NCI-H146 treated with DMSO at 0.1 percent for 48 hours (cell line): ENCODE results near the gene GALNT17.
"Not testable (repeated sequence)": the region's sequence is repeated elsewhere in the genome, so short reads cannot be mapped to it uniquely, and the experiment has no call there.

Source experiments
- DNase-seq: peaks from one replicate; lab custom pipeline; 2025; ENCODE audit not compliant: unreplicated experiment; lab: John Stamatoyannopoulos, UW

Gene GALNT17

DNA sequence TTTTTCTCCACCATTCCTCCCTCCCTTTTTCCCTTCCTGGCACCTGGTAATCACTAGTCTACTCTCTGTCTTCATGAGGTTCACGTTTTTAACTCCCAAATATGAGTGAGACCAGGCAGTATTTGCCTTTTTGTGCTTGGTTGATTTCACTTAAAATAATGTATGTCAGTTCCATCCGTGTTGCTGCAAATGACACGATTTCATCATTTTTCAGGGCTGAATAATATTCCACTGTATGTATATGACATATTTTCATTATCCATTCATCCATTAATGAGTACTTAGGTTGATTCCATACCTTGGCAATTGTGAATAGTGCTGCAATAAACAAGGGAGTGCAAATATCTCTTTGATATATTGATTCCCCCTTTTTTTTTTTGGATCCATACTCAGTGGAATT lies 25.8 kb downstream of the GALNT17 start:
- DNase-seq: no peak

DNA sequence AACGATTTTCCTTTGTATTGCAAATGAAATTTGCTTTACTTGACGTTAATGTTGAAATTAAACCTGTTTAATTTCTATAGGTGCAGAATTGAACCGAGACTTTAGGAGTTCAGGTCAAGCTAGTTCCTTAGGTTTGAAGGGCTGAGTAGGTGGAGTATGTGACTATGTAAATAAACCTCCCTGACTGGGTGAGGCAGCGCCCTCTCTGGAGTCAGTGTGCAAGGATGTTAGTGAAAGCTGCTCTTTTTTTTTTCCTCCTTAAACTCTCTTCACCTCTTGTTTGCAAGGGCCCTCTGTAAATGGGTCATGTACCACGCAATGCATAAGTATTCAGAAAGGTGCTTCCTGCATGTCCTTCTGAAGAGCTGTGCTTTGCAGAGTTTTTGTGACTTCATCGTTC lies 33.8 kb downstream of the GALNT17 start:
- no peak for DNase-seq

DNA sequence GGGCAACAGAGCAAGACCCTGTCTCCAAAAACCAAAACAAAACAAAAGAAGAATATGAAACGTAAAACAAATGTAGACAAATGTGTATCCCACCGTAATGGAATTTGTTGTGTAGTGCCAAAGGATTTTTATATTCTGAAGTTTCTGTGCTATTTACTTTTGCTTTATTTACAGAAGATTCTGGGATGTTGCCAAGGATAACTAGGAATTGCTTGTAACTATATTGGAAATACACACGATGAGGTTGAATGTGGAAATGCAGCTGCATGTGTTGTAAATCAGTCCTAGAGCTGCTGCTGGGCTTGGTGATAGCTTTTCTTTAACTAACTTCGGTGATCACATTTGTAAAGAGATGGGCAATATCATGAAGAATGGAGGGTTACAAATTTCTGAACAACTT lies 39.5 kb downstream of the GALNT17 start:
- DNase-seq: no peak

DNA sequence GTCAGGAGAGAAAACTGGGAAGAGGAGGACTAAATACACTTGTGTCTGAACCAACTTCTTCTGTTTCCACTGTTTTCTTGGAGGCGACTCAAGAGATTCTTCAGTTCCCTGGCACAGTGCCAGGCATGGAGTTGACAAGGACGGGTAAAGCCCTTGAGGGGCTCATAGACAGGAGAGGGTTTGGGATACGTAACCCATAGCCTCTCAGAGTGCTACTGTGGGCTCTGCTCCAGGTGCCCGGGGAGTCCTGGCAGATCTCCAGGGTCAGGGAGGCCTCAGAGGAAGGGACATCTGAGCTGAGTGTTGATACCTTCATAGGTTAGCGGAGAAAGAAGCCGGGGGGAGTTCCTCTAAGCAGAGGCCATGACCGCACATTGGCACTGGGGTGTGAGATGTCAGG lies 42.0 kb downstream of the GALNT17 start:
- DNase-seq: no peak

DNA sequence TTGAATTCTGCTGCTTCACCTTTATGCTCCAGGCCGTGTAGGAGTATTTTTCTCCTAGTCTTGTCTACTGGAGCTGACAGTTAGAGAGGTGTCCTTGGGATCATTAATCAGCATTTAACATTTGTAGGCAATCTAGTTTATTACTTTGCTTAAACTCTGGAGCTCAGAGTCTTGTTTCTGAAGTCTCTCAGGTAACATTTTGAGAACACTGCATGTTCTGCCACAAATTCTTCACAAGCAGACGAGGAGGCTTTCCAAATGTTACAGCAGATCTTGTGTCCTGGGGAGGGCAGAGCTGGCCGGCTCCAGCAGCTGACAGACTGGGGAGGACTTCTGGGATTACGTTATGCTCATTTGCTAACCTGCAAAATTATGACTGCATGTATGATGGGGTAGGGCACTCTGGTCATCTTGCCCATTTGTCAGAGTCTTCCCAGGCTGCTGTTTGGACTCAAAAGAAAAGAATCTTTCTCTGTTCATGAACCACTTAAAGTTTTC lies 50.5 kb downstream of the GALNT17 start:
- no peak for DNase-seq

DNA sequence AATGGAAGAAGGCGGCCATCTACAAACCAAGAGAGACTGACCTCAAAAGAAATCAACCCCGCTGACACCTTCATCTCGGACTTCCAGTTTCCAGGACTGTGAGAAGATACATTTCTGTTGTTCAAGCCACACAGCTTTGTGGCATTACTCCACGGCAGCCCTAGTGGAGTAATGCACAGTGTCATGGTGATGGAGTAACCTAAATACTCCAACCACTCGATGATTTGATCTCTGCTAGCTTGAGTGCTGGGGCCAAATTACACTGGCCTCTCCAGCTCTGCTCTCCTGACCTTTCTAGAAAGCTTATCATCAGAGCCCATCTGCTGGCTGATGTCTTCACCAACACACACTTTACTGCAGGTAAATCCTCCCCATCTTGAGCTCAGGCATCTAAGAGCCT lies 52.2 kb downstream of the GALNT17 start:
- DNase-seq: no peak

DNA sequence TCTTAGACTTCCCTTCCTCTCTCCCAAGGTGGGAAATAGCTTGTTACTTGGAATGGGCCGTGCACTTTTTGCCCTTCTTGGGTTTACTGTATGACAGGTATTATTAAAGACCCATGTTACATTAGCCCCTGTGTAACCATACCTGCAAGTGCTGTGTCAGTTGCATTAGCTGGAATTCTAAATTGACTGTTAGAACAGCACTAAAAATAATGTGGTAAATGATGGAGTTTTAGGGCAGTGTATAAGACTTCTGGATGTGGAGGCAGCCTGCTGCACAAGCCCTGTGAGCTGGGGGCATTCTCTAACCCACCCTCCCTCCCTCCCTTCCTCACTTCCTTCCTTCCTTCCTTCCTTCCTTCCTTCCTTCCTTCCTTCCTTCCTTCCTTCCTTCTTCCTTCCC lies 52.7 kb downstream of the GALNT17 start:
- DNase-seq: no peak

DNA sequence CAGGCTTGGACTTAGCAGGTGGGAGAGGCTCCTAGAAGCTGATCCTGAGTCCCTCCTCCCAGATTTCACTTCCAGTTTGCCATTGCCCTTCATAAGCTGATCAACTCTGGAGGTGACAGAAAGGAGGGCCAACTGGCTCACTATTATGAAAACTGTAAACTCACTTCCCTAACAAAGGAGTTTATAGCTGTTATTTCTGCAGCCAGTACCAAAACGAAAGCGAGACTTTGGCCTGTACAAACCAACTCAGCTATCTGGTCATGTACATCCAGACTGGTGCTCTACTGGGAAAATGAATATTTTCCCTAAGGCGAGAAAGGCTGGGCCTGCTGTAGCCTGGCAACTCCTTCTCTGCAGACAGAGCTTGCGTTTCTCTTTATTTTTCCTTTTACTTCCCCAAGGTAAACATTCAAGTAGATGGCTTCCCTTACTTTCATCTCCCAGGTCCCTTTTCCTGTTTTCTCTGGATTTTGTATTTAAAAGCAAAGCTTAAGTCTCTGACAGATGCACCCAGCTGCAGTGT lies 54.7 kb downstream of the GALNT17 start:
- no peak for DNase-seq

DNA sequence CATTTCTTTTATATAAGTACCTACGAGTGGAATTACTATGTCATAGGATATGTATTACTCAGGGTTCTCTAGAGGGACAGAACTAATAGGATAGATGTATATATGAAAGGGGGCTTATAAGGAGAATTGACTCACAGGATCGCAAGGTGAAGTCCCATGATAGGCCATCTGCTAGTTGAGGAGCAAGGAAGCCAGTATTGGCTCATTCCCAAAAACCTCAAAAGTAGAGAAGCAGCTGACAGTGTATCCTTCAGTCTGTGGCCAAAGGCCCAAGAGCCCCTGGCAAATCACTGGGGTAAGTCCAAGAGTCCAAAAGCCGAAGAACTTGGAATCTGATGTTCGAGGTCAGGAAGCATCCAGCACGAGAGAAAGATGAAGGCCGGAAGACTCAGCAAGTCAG lies 59.8 kb downstream of the GALNT17 start:
- DNase-seq: no peak

DNA sequence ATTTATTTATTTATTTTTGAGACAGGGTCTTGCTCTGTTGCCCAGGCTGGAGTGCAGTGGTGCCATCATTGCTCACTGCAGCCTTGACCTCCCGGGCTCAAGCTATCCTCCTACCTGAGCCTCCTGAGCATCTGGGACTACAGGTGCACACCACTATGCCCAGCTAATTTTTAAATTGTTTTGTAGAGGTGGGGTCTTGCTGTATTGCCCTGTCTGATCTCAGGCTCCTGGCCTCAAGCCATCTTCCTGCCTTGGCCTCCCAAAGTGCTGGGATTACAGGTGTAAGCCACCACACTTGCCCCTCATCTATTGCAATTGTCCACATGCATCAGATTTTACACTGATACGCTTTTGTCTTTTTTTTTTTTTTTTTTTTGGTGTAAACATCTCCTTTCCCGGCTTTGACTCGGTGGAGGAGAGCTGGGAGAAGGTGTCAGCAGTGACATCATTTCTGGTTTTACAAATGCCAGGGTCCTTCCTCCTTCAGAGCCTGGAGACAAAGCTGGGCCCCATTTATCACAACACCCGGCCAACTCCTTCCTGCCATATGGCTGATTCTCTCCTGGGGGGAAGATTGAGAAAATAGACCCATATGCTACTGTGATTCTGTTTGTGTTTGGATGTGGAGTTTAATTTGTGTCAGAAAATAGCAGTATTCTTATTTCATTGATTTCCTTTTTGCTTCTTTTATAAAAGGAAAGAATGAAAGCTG lies 61.3 kb downstream of the GALNT17 start:
- DNase-seq: no peak

DNA sequence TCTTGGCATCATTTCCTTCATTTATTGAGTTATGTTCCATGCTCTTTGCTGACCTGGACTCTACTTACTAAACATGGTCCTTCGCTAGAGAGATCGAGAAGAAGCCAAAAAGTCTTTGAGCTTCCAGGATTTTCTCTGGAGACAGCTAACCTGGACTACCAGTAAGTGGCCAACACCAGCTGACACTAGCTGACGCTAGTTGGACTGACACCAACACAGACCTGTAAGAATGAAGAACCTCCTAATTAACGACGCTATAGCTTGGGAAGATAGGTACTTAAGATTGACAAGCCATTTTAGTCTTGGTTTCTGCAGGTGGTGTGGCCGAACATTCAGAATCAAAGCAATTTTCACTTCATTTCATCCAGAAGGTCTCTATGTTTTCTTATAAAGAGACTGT lies 66.4 kb downstream of the GALNT17 start:
- no peak for DNase-seq

DNA sequence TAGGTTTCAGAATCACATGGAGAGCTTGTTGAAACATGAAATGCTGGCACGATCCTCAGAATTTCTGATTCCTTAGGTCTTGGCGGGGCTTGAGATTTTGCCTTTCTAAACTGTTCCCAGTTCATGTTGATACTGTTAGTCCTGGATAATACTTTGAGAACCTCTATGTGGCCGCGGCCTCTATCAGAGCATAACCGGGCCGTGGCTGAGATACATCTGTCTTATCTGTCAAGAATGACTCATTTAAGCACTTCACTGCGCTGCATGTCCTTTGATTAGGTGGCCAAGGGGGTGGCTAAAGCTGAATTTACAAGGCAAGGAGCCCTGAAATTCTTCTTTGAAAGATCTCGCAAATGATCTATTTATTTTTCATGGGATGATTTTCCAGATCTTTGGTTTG lies 66.9 kb downstream of the GALNT17 start:
- DNase-seq: no peak

DNA sequence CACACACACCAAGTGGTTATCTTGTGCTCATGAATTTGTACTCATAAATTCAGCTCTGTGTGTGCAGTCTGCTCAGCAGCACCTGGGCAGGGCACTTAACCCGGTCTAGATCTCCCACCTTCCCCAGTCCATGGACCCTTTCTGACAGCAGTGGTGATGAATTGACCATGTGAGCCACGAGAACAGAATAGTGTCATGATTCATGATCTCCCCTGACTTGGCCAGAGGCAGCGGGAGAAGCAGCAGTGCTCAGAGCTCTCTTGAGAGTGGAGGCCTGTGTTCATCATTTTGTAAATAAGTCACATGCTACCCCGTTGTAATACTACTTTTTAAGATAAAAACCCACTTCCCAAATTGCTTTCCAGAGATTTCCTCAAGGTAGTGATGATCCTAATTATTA lies 74.2 kb downstream of the GALNT17 start:
- DNase-seq: no peak

DNA sequence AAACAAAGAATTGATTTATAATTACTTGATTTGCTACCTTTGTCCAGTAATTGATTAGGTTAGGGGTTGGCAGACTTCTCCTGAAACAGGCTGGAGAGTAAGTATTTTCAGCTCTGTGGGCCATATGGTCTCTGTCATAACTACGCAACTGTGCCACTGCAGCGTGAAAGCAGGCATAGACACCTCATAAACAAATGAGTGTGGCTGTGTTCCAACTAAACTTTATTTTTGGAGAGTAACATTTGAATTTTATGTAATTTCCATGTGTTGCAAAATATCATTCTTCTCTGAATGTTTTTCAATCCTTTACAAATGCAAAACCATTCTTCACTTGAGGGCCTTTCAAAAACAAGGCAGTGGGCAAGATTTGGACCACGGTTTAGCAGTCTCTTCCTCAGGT lies 76.9 kb downstream of the GALNT17 start:
- DNase-seq: no peak

DNA sequence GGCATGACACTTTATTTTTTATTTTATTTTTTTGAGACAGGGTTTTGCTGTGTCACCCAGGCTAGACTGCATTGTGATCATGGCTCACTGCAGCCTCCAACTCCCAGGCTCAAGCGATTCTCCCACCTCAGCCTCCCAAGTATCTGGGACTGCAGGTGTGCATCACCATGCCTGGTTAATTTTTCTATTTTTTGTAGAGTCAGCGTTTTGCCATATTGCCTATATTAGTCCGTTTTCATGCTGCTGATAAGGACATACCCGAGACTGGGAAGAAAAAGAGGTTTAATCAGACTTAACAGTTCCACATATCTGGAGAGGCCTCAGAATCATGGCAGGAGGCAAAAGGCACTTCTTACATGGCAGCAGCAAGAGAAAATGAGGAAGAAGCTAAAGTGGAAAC lies 77.5 kb downstream of the GALNT17 start:
- DNase-seq: not testable (repeated sequence)

DNA sequence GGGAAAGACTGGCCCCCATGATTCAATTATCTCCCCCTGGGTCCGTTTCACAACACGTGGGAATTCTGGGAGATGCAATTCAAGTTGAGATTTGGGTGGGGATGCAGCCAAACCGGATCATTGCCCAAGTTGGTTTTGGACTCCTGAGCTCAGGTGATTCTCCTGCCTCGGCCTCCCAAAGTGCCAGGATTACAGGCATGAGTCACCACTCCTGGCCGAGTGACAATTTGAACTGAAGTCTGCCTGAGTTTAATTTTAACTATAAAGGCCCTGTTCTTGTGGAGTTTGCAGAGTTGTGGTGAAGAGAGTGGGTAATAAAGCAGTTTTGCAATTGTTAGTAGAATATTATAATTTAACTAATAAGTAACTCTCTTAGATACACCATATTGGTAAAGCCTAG lies 78.3 kb downstream of the GALNT17 start:
- DNase-seq: no peak

DNA sequence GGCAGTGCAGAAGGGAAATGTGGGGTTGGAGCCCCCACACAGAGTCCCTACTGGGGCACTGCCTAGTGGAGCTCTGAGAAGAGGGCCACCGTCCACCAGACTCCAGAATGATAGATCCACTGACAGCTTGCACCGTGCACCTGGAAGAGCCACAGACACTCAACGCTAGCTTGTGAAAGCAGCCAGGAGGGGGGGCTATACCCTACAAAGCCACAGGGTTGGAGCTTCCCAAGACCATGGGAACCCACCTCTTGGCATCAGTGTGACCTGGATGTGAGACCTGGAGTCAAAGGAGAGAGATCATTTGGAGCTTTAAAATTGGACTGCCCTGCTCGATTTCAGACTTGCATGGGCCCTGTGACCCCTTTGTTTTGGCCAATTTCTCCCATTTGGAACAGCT lies 80.5 kb downstream of the GALNT17 start:
- not testable (repeated sequence) for DNase-seq

DNA sequence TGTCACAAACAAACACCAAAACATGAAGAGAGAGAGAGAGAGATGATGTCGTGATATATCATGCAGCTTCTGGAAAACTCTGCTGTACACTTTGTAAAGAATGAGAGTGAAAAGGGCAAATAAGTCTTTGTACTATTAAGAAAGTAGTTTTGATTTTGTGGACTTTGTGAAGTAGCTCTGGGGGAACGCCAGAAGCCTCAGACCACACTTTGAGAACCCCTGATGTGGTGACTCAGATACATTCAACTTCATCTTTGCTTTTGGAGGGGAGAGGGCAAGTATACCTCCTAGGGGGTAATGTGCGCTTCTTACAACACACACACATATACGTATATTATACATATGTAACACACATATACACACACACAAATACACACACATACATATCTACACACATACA lies 84.3 kb downstream of the GALNT17 start:
- no peak for DNase-seq

DNA sequence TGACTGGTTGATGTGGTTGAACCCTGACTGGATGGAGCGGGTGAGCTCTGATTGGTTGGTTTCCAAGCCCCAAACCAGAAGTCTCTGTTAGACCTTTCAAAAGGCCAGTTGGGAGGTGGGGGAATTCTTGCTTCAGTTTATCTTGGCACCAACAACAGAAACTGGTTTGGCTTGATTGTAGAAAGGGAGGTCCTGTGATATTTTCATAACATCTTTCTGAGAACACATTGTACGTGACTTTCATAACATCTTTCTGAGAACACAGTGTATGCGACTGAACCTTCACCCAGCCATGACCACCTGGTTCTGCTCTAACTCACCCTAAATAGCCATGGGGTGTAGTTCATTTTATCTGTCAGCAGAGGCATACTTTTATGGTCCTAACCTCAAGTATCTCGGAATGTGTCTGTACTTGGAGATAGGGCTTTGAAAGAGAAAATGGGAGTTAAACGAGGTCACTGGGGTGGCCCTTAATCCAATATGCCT lies 88.3 kb downstream of the GALNT17 start:
- DNase-seq: no peak

DNA sequence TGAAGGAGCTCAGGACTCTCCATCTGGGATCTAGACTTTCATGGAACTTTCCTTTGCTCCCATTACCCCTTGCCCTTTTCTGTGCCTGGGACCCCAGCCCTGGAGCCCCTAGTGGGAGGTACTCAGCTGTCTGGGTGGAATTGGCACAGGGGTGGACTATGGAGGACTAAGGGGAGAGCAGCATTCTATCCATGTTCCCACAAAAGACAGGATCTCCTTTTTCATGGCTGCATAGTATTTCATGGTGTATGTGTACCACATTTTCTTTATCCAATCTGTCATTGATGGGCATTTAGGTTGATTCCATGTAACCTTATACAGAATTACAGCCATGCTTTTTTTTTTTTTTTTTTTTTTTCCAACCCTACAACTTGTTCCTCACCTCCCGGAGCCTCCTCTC lies 89.1 kb downstream of the GALNT17 start:
- DNase-seq: no peak

DNA sequence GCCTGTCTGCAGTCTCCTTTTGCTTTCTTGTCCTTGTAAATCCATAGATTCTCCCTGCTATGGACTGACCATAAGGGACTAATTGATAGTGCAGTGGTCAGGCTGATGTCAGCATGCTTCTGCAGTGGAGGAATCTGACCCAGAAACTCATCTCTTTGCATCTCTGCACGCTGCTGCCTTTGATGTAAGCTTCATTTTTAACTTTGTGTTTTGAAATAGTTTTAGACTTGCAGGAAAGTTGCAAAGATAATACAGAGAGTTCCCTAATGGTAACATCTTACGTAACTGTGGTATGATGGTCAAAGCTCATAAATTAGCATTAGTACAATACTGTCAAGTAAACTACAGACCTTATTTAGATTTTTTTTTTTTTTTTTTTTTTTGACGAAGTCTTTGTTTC lies 89.6 kb downstream of the GALNT17 start:
- no peak for DNase-seq

DNA sequence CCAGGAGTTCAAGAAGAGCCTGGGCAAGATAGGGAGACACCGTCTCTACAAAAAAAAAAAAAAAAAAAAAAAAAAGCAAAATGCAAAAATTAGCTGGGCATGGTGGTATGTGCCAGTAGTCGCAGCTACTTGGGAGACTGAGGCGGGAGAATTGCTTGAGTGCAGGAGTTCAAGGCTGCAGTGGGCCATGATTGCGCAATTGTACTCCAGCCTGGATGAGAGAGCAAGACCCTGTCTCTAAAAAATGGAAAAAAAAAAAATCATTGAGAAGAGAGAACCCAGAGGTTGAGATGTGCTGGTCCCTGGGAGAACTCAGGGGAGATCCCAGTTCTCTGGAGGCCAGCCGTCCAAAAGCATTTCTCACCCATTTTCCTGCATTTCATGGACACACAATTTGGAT lies 95.2 kb downstream of the GALNT17 start:
- no peak for DNase-seq

DNA sequence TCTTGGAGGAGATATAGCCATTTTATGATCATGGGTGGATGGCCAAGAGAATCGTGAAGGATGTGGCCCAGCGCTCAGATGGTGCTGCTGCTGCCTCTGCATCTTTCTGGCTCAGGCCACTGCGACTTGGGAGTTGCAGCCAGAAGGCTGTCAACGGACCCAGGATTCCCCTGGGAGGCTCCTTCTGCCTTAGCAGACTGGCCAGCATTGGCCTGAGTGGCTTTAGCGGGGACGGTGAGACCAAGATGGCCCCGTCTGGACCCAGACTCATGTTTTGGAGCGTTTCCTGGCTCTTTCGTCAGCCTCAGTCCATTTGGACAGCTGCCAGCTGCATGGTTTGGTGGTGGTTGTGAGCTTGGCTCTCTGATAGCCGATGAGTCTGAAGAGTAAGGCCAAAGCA lies 97.2 kb downstream of the GALNT17 start:
- DNase-seq: no peak
